Skeletal muscle satellite cell (primary cell): Measurements from ENCODE around the gene ANKRD62.

Source experiments
- H3K27me3 ChIP-seq: 2 replicates; pipeline ENCODE4 v1.7.0; 2013; ENCODE audit warnings: low read length; ENCODE audit not compliant: control insufficient read depth, insufficient read depth
- H3K36me3 ChIP-seq: 2 replicates; pipeline ENCODE4 v1.7.0; 2013; ENCODE audit warnings: mild to moderate bottlenecking, control low read depth, low read length; ENCODE audit not compliant: insufficient read depth
- H3K4me1 ChIP-seq: 2 replicates; pipeline ENCODE4 v1.7.0; 2013; ENCODE audit warnings: low read length; ENCODE audit not compliant: control insufficient read depth, insufficient read depth
- H3K4me2 ChIP-seq: 2 replicates; pipeline ENCODE4 v1.7.0; 2013; ENCODE audit warnings: mild to moderate bottlenecking, low read length
- H3K4me3 ChIP-seq: 2 replicates; pipeline ENCODE4 v1.7.0; 2013; ENCODE audit warnings: low read length
- H3K9ac ChIP-seq: 2 replicates; pipeline ENCODE4 v1.7.0; 2013; ENCODE audit warnings: mild to moderate bottlenecking, low read depth, low read length, moderate library complexity
- H3K9me3 ChIP-seq: replicated peaks from 2 replicates; pipeline ENCODE4 v1.7.0; 2013; ENCODE audit warnings: mild to moderate bottlenecking, control low read depth, low read length

The ANKRD62 gene

DNA sequence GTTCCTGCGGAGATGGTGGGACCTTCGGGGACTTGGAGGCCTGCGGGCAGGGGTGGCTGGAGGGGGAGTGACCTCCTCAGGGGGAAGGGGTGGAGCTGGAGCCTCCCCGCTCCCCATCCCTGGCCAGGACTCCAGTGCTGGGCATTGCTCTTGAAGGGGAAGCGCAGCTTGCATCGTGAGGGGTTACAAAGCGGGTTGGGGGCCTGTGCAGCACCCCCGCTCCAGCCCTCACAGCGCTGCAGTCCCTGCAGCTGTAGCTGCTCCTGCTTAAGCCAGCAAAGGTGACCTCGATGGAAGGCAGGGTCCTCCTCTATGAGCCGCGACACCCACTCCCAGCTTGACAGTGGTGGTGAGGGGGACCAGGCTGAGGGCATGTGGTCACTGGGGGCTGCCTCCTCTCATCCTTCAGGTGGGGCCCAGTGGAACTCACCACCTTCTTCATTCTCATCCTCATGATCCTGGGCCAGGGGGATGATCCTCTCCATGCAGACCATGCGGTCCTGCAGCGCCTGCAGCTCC is 36.7 kb upstream of the ANKRD62 start:
- Histone ChIP-seq H3K9ac (no peak overlapping the region), H3K27me3 (peaks cover 4% of the 10 kb centered on the region), H3K9me3 (no peaks in the 10 kb centered on the region), H3K36me3 (no peaks in the 10 kb centered on the region), H3K4me3 (no peak overlapping the region), H3K4me2 (no peak overlapping the region), H3K4me1 (no peaks in the 10 kb centered on the region)

DNA sequence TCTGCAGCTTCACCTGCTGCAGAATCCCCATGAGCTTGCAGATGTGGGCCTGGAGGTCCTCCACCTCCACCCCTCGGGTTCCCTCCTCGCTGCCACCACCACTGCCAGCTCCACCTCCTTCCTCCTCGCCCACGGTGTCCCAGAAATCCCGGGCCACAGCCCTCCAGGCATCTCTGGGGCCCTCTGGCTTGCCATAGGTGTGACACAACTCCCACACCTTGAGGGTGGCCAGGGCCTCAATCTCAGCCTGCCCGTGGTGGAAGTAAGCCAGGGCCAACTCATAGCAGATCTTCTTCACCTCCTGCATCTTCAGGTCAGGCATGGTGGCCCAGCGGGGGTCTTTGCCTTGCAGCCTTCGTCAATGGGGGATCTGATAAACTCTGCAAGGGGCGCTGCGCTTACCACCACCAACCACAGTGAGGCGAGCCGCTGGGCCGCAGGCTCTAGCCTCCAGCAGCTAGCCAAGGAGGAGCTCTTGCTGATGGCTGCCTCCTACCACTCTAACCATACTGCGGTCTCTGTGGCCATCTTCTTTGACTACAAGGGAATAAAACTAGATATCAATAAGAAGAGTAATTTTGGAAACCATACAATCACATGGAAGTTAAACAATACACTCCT is 36.1 kb upstream of the ANKRD62 start:
- Histone ChIP-seq H3K9me3 (no peaks in the 10 kb centered on the region), H3K4me2 (no peak overlapping the region), H3K27me3 (peaks cover 4% of the 10 kb centered on the region)

DNA sequence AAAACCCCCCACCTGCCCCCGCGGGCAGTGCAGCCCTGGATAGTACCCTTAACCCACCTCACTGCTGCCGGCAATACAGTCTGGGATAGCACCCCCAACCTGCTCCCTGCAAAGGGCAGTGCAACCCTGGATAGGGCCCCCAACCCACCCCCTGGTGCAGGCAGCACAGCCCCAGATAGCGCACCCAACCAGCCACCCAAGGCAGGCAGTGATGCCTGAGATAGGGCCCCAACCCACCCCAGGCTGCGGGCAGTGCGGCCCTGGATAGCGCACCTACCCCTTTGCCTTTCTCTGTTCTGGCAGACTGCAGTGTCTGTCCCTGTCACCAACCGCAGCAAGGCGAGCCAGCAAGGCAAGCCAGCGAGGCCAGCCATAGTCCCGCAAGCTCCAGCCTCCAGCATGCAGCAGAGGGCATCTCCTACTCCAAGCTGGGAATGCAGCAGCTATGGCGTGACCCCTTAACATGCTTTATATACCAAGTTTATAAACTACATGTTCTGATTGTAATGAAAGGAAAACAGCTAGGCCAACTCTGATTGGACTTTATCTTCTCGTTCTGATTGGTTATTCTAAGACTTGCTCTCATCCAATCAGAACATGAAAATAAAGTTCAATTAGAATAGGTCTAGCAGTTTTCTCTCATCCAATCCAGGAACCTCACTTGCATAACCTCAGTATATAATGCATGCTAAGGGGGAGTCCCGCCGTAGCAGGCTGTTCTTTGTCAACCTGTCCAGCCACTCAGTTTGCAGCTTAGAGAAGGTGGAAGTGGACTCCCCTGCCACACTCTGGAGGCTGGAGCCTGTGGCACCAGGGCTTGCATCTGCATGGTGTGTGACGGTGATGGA is 34.1 kb upstream of the ANKRD62 start:
- Histone ChIP-seq H3K4me3 (no peak overlapping the region), H3K27me3 (no peaks in the 10 kb centered on the region), H3K4me2 (no peak overlapping the region), H3K9me3 (no peaks in the 10 kb centered on the region), H3K9ac (no peak overlapping the region), H3K36me3 (no peaks in the 10 kb centered on the region), H3K4me1 (no peaks in the 10 kb centered on the region)

More for the DNA sequence above, 36.1 kb upstream of the ANKRD62 start:
- Histone ChIP-seq H3K4me1 (no peaks in the 10 kb centered on the region), H3K4me3 (no peak overlapping the region), H3K9ac (no peak overlapping the region), H3K36me3 (no peaks in the 10 kb centered on the region)

DNA sequence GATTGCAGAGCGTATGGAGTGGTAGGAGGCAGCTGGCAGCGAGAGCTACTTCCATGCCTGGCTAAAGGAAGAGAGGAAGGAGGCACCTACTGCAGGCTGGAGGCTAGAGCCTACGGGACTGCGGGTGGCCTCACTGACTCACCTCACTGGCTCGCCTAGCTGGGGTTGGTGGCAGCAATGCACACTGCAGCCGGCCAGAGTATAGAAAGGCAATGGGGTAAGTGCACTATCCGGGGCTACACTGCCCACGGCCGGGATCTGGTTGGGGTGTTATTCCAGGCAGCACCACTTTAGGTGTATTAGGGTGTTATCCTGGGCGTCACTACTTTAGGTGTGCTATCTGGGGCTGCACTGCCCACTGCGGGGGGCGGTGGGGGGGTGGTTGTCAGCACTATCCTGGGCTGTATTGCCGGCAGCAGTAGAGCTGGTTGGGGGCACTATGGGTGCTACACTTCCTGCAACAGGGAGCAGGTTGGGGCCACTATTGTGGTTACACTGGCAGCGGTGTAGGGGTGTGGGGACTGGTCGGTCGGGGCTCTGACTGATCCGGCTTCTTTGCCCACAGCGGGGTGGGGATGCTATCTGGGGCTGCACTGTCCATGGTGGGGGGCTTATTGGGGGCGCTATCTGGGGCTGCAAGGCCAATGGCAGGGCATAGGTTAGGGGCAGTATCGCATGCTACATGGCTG is 33.3 kb upstream of the ANKRD62 start:
- Histone ChIP-seq H3K36me3 (no peaks in the 10 kb centered on the region), H3K4me3 (no peak overlapping the region), H3K4me2 (no peak overlapping the region), H3K27me3 (no peaks in the 10 kb centered on the region), H3K9me3 (no peaks in the 10 kb centered on the region), H3K9ac (no peak overlapping the region), H3K4me1 (no peaks in the 10 kb centered on the region)

DNA sequence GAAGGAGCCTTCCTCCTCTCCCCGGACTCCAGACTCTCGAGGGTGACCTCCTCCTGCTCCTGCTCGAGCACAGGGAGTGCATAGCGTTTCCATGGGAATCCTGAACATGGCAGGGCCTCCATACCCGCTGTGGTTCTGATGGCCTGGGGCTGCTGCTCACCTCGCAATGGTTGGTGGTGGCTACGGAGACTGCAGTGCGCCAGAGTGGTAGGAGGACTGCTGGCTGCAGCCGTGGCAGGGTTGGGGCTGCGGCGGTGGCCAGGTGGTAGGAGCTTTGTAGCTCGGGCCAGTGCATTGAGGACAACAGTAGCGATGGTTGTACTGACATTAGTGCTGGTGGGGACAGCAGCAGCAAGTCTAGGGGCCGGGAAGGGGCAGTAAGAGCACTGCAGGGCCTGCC is 32.0 kb upstream of the ANKRD62 start:
- no peak overlapping the region for H3K4me2 ChIP-seq

DNA sequence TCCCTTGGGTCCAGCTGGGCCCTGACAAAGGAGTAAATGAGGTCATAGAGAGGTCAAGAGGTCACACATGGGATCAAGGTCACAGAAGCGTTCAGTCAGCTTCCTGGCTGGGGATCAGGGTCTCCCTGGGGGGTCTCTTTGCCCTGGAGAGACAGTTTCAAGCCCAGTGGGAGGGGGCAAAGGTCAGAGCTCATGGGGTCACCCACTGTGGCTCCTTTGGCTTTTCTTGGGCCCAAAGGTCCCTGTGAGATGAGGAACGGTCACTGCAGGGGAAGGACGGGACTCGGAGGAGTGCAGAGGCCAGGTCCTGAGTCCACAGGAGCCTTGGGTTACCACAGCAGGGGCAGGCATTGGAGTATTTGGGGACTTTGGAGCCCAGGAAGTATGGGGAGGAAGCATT is 30.7 kb upstream of the ANKRD62 start:
- Histone ChIP-seq H3K27me3 (peaks cover 2% of the 10 kb centered on the region), H3K4me1 (no peaks in the 10 kb centered on the region), H3K36me3 (no peaks in the 10 kb centered on the region), H3K9ac (no peak overlapping the region), H3K4me3 (no peak overlapping the region), H3K9me3 (no peaks in the 10 kb centered on the region), H3K4me2 (no peak overlapping the region)

More for the DNA sequence above, 32.0 kb upstream of the ANKRD62 start:
- Histone ChIP-seq H3K36me3 (no peaks in the 10 kb centered on the region), H3K4me1 (no peaks in the 10 kb centered on the region), H3K9ac (no peak overlapping the region), H3K9me3 (no peaks in the 10 kb centered on the region), H3K27me3 (peaks cover 2% of the 10 kb centered on the region), H3K4me3 (no peak overlapping the region)

DNA sequence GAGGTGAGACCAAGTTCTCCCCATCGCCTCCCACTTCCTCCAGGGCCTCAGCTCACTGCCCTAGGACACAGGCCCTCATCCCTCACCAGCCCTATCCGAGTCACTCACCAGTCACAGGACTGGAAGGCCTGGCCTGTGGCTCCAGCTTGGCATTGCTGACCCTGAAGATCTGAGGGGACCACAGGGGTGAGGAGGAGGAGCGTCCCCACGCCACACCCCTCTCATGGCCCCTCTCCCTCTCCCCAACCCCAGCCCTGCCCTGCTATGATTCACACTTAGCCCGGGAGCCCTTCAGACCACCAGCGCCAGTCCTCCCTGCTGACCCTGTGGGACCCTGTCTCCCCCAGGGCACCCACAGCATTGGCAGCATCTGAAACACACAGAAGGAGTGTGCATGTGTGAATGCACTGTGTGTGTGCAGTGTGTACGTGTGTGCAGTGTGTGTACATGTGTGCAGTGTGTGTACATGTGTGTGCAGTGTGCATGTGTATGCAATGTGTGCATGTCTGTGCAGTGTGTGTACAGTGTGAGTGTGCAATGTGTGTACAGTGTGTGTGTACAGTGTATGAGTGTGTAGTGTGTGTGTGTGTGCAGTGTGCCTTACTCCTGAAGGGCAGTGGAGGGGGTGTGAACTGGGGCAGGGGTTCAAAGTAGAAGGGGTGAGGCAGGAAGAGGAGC is 29.4 kb upstream of the ANKRD62 start:
- Histone ChIP-seq H3K9me3 (no peaks in the 10 kb centered on the region), H3K36me3 (no peaks in the 10 kb centered on the region), H3K4me1 (no peaks in the 10 kb centered on the region), H3K9ac (no peak overlapping the region), H3K4me3 (no peak overlapping the region), H3K27me3 (peaks cover 2% of the 10 kb centered on the region), H3K4me2 (no peak overlapping the region)

DNA sequence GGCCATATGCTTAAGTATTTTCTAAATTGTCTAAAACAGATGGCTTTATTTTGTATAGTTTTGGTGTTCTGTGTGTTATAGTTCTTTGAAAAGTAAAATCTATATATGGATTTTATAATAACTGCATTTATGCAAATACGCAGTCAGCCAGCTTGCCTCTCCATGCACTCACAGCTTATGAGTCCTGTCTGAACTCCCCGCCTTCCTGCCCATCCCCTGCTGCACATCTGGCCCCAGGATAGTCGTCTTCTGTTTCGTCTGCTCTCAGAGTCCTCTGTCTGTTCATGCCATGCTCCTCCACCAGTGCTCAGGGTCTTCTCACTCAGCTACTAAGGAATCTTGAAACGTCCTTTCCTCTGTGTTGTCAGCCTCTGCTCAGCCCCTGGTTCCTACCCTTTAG is 28.2 kb upstream of the ANKRD62 start:
- no peaks in the 10 kb centered on the region for H3K36me3 ChIP-seq
- no peaks in the 10 kb centered on the region for H3K9me3 ChIP-seq
- no peaks in the 10 kb centered on the region for H3K4me1 ChIP-seq
- no peak overlapping the region for H3K4me3 ChIP-seq
- no peak overlapping the region for H3K9ac ChIP-seq
- no peak overlapping the region for H3K4me2 ChIP-seq
- peaks cover 2% of the 10 kb centered on the region for H3K27me3 ChIP-seq

DNA sequence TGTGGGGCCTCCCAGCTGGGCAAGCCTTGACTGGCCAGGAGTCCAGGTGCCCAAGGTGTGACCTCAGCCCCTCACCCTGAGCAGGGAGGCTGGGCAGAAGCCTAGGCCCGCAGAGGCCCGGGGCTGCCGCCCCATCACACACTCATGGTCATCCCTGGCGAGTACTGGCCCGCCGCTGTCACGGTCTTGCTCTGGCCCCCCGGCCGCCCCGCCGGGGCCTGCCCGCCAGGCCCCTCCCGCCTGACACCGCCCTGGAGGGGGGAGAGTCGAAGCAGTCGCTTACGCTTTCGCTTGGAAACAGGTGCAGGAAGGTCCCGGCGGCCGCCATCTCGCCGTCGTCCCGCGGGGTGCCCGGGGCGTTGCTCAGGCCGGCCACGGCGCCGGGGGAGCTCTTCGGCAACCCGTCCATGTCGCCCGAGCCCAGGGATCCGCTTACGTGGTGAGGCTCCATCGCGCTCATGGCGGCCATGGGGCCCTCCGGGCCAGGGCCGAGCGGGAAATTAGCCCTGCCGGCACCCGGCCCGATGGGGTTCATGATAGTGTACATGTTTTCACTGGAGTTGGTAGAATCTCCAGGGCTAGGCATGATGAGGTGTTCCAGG is 26.6 kb upstream of the ANKRD62 start:
- Histone ChIP-seq H3K27me3 (peaks cover 2% of the 10 kb centered on the region), H3K4me2 (no peak overlapping the region), H3K4me1 (no peaks in the 10 kb centered on the region), H3K9me3 (no peaks in the 10 kb centered on the region), H3K36me3 (no peaks in the 10 kb centered on the region), H3K4me3 (no peak overlapping the region), H3K9ac (no peak overlapping the region)

DNA sequence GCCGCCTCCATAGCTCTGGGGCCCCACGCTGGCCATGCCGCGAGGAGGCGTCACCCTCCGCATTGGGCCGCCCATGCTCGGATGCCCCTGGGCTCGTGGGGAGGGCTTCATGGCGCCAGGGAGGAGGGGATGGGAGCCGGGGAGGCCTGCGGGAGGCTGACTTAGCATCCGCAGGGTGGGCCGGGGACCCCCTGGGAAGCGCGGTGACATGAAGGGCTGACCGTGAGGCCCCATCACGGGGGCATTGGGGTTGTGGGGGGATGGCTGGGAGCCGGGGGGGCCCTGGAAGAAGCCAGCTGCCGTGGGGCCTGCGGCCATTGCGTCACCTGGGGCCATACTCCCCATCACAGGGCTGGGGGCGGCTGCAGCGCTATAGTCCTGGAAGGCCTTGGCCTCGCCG is 26.0 kb upstream of the ANKRD62 start:
- Histone ChIP-seq H3K4me3 (no peak overlapping the region), H3K9ac (no peak overlapping the region)

More for the DNA sequence above, 26.0 kb upstream of the ANKRD62 start:
- Histone ChIP-seq H3K4me2 (no peak overlapping the region), H3K36me3 (no peaks in the 10 kb centered on the region), H3K27me3 (peaks cover 2% of the 10 kb centered on the region), H3K4me1 (no peaks in the 10 kb centered on the region), H3K9me3 (no peaks in the 10 kb centered on the region)
